GM18517 (cell line): ENCODE results near the gene EIF3D.
"Not testable (repeated sequence)": the region's sequence is repeated elsewhere in the genome, so short reads cannot be mapped to it uniquely, and the experiment has no call there.

ENCODE experiments used
- ATAC-seq: cut with Tn5 transposase; IDR thresholded peaks from one replicate; pipeline ENCODE4 v1.9.1; 2021; ENCODE audit warnings: mild to moderate bottlenecking, moderate library complexity; ENCODE audit not compliant: unreplicated experiment

Gene EIF3D

DNA sequence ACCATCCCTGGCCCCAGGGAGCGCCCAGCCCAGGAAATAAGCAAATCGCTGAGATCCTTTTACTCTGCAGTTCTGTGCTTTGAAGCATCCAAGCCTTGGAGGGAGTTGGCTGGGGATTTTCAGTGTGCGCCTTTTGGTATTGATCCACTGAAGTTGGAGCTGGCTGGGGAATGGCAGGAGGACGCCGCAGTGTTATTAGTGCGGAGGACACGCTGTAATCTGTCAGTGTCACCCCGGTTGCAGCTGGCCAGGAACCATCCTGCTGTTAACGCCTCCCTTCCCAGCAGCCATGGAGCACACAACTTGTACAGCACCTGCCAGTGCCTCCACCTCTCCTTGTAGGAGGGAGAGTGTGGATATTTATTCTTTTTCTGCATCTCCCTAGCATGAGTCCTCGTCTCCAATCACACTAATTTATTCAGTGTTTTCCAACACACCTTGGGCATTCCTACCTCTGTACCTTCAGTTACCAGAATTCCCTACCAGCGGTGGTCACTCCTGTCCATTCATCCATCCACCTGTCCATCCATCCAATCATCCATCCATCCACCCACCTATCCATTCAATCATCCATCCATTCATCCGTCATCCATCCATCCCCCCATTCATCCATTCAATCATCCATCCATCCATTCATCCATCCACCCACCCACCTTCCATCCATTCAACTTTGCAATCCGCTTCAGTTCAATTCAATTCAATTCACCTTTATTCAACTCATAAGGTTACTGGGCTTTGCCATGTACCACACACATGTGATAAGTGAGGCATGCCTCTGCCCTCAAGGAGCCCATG is 21.9 kb upstream of the EIF3D start:
- no peak for ATAC-seq

DNA sequence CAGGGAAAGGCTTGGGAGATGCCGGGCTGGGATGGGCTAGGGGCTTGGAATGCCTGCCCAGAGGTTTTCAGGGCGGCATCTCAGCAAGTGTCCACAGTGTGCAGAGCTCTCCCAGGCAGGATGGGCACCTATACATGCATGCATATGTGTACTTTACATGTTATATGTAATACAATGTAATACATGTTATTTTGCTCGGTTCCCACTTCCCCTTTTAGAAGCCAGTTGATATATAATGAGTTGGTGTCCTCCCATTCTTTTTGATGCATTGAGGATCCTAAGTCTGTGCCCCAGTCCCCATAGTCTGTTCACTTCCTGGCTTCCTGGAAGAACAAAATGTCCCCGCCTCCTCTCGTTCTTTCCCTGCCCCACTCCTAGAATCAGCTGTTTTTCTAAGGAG is 20.1 kb upstream of the EIF3D start:
- no peak for ATAC-seq

DNA sequence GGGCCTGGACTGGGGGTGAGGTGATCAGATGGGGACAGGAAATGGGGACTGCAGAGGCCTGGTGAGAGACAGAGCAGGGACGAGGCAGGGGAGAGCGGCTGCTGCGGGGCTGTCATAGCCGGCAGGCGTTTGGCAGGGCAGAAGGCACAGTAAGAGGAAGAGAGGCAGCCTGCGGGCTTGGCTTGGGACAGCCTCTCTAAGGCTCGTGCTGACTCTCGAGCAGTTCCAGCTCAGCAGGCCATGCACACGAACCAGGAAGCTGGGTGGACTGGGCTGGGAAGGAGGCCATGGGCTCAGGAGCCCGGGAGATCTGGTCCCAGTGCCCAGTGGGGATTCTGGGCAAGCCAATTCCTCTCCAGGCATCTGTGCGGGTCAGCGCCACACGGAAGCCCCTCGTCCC is 19.6 kb upstream of the EIF3D start:
- no peak for ATAC-seq

DNA sequence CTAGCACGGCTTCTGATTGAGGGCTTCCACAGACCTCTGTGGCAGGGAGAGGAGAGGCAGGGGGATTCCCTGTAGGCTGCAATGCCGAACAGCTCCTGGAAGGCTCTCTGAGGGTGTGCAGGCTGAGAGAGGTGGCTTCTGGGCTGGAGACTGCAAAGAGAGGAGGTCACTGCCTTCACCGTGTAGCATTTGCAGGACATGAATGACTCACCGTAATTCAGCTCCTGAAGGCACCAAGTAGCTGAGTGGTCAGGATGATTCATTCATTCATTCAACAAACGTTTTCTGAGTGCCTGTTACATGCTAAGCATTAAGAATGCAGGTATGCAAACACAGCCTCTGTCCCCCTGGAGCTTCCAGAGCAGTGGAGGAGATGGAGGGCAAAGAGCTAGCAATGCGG is 18.0 kb upstream of the EIF3D start:
- no peak for ATAC-seq

DNA sequence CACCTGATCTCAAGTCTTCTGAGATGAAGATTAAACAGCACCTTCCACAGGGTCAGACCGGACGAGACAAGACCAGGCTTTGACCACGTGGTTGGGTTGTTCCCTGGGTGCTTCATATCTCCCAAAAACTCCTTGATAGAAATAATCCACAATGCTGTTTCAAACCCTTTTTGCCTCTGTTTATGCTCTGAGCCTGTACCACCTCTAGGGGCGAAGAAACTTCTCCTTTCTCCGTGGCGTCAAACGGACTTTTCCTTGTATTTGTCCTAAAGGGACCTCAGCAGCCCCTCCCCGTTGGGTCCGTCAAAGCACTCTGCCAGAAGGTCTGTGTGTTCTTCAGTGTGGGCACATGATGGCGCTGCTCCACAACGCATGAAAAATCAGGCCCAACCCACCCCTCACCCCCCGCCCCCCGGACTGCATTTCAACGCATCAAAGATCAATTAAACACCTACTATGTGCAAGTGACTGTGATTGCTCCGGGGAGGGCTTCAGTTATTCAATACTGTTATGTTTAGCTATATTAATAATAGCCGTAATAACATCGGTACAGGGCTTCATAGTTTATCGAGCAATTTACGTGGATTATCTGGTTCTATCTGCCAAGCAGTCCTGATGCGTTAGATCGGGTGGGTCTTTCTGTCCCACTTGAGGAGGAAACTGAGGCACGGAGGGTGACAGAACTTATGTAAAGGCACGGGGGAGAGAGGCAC is 17.3 kb upstream of the EIF3D start:
- no peak for ATAC-seq

DNA sequence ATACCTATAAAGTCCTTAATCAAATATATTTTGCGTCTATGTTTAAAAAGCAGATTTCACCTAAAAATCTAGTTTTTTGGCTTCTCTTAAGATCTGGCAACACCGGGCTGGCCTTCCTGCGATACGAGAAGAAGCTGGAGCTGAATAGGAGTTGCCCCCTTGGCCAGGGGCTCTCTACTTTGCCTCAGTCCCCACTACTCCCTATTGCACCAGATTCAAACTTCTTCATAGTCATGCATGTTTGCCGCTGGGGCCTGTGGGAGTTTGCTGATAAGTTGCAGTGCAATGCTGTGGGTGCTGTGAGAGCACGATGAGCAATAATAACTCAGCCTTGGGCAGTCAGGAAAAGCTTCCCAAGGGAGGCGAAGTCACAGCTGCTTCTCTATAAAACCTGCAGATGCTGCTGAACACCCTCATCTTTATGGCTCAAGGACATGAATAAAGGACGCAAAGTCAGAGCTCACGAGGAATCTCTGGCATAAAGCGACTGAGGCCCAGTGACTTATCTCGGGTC is 15.2 kb upstream of the EIF3D start:
- no peak for ATAC-seq

DNA sequence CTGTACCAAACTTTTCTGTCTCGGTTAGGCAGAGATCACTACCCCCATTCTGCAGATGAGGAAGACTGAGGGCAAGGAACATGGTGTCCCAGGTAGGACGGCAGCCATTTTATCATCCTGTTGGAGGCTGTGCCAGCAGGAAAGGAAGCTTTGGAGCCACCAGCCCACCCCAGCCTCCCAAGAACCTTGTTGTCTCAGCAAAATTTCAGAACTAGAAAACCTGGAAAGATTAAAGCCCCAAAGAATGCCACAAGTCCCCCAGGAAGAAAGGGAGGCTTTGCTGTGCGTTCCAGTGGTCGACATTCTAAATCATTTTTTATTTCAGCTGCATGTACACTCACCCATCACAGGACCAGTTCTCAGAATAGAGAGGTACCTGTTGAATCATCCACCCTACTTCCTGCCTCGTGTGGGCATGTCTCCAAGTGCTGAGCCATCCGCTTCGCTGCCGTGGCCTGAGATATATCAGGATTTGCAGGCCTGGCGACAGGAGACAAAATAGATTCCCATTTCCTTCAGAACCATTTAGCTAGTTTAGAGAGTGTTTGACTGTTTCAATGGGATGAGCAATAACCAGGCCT is 13.0 kb upstream of the EIF3D start:
- ATAC-seq, result no peak

DNA sequence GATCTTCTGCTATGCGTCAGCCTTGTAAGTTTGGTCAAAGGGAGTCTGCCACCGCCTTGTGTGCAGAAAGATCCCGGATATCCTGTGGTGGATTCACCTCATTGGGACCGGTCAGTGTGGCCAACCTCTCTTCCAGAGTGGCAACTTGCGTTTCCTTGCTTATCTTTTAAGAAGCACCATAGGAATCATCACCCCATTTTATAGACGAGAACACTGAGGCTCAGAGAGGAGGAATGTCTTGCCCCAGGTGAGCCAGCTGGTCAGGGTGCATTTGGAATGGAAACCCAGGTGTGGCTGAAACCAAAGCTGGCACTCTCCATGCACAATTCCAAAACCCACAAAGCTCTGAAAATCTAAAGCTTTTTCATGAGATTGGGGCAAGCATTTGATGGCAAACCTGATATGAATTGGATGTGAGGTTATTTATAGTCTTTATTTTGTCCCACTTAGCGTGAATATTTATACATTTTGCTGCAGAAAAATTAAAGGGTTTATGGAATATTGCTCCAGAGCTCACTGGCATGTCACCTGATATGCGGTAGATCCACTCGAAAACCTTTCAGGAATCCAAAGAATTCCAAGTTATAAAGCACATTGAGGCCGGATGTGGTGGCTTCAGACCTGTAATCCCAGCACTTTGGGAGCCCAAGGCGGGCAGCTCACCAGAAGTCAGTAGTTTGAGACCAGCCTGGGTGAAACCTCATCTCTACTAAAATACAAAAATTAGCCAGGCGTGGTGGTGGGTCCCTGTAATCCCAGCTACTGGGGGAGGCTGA is 12.1 kb upstream of the EIF3D start:
- no peak for ATAC-seq

DNA sequence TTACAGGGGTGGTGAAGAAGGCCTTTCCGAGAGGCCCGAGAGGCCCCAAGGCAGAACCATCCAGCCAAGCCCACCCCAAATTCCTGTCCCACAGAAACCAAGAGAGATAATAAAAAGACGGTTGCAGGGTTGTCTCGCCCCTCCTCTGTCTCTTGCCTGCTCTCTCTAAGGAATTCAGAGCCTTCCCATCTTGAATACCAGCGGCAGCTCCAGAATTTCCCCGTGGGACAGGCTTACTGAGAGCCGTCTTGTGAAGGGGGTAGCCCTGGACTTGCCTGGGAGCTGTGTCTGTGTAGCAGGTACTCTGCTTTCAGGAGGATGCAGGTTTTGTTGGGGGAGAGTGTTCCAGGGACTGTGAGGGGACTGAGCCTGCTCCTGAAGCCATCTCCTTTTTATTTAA is 9.6 kb upstream of the EIF3D start:
- ATAC-seq, result no peak

DNA sequence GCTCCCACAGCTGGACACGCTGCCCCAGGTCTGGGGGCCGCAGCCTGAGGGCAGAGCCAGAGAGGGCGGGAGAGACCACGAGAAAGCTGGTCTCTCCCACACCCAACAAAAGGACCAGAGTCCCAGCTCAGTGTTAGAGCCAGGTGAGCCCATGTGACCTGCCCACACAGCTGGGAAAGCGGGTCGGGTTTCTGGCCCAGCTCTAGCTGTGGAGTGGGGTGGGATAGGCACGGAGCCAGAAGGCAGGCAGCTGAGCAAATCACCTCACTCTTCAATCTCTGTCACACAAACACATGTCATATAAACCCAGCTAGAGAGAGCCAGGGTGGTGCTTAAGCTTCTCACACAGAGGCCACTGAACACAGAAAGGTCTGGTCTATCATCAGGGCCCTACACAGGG is 7.8 kb upstream of the EIF3D start:
- no peak for ATAC-seq

DNA sequence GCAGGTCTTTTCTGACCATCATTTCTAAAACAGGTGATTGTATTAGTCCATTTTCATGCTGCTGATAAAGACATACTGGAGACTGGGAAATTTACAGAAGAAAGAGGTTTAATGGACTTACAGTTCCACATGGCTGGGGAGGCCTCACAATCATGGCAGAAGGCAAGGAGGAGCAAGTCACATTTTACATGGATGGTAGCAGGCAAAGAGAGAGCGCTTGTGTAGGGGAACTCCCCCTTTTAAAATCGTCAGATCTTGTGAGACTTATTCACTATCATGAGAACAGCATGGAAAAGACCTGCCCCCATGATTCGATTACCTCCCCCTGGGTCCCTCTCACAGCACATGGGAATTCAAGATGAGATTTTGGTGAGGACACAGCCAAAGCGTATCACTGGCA is 4.4 kb upstream of the EIF3D start:
- not testable (repeated sequence) for ATAC-seq

DNA sequence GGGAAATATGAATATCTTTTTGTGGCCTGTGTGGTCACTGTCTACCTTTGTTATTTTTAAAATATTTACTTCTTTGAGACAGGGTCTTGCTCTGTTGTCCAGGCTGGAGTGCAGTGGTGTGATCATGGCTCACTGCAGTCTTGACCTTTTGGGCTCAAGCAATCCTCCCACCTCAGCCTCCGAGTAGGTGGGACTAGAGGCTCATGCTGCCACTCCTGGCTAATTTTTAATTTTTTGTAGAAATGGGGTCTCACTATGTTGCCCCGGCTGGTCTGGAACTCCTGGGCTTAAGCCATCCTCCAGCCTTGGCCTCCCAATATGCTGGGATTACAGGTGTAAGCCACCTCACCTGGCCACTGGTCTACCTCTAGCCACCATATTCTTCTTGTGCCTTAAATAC is 3.5 kb upstream of the EIF3D start:
- no peak for ATAC-seq

DNA sequence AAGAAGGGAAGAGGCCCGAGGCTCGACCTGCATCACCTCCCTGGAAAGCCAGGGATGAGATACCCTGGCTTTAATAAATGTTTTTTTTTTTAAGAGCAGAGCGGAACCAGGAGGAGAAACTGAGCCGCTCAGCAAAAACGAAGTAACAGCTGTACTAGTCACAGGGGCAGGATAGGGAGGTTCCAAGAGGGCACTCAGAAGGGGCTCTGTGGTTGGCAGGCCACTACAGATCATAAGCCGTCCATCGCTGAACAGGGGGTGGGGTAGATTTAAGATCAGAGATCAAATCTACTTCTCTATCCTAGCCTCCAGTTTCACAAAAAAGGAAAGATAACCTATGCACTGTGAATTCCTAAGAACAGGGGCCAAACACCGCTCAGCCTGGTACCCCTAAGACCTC is 625 bp downstream of the EIF3D start:
- ATAC-seq, result no peak

DNA sequence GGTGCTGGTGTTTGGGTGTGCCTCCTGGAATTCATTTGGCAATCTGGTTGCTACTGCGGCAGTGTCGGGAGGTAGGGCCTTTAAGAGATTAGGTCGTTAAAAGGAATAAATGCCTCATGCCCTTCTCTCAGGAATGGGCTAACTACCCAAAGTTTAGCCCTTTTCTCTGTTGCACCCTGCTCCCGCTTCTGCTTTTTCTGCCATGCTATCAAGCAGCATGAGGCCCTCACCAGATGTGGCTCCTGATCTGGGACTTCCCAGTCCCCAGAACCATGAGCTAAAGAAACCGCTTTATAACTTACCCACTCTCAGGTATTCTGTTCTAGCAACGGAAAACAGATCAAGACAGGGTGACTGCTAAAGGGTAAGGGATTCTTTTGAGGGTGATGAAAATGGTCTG is 6.3 kb downstream of the EIF3D start:
- no peak for ATAC-seq

DNA sequence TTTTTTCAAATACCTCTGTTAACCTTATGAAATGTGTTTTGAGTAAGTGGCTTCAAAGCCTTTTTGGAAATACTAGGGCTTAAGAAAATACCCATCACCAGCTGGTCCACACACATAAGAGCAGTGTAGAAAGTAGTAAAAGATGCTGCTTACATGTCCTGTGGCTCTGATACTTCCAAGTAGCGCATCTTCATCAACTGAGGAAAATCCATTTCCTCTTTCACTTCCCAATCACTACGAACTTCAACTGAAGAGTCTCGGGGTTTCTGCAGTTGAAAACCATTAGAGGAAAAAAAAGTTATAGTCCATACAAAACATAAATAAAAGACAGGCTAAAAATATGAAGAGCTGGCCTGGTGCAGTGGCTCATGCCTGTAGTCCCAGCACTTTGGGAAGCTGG is 8.5 kb downstream of the EIF3D start:
- ATAC-seq, result no peak

DNA sequence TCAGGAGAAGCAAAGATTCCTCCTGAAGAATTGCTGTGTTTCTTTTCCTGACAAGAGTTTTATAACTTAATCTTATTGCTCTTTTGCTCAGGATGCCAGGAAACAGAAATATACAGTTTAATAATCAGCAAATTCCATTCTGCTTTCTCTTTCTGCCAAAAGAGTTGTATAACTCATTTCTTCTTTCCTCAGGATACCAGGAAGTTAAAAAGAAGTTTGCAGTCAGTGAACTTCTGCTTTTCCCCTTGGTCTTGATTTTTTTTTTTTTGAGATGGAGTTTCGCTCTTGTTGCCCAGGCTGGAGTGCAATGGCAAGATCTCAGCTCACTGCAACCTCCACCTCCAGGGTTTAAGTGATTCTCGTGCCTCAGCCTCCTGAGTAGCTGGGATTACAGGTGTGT is 9.1 kb downstream of the EIF3D start:
- ATAC-seq, result not testable (repeated sequence)

DNA sequence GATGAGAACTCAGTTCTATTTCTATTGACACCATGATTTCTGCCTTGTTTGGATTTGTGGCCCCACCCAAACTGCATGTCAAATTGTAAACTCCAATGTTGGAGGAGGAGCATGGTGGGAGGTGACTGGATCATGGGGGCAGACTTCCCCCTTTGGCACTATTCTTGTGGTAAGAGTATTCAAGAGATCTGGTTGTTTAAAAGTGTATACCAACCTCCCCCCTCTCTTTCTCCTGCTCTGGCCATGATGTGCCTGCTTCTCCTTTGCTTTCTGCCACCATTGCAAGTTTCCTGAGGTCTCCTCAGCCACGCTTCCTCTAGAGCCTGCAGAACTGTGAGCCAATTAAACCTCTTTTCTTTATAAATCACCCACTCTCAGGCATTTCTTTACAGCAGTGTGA is 14.2 kb downstream of the EIF3D start:
- ATAC-seq, result no peak

DNA sequence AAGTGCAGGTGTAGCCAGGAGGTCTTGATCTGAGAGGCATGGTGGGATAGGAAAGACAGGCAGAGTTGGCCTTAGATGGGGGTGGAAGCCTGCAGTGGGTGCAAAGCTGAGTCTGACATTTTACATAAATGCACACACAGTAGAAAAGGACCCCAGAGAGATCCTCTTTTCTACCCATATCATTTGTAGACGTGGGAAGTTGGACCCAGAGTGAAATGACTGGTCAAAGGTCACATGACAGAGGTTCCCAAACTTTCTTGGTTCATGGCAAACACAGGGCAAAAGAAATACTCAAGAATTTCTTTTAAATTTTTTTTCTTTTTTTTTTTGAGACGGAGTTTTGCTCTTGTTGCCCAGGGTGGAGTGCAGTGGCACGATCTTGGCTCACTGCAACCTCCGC is 16.0 kb downstream of the EIF3D start:
- ATAC-seq, result no peak

DNA sequence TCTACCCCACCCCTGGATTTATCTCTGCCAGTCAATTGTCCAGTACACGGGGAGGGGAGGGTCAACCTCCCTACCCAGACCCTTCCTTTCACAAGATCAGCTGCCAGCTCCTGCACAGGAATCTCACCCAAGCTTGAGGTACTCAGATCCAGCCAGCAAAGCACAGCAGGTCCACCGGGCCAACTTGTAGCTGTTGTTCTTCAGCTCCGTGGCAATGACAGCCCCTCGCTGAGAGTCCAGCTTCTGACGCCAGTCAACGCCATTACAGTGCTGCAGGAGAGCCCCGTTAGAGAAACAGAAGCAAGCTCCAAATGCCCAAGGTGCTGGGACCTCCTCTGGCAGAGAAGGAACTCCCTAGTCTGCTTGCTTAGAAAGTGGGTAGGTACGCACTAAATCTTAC is 16.6 kb downstream of the EIF3D start:
- ATAC-seq, result no peak

DNA sequence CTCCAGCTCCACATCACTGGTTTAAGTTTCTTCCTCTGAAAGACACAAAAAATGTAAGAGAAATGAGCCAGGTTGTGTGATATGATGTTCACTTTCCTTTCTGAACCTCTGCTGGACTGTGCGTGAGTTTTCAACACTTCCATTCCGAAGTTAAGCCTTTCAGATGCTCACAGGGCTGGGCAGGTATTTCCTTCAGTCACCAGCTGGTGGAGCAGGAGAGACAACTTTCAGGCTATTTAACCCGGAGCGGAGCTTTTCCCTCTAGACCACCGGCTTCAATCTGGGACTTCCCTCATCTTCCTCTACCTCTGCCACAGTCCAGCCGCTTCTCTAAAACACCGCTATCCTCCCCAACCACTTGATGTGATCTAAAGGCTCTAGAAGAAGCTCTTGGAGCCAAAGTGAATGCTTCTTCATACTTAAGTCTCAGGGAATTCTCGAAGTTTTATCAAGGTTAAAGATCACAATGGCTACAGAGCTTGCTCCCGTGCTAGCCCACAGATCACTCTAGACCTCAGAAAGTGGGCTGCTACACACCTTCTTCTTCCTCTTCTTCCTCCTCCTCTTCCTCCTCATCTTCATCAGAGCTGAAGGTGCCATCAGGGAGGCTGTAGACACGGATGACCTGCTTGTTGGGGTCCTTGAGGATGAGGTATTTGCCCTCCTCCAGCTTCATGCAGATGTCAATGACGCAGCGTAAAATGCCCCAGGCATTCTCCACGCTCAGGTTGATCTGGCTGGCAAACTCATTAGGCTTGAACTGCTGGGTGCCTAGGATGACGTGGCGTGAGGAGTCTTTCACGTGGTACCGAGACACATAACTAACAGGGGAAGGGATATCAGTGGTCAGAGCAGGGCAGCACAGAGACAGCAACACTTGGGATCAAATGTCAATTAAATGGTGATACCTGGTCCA is 17.7 kb downstream of the EIF3D start:
- no peak for ATAC-seq
